HG02981 (cell line): ENCODE data around the gene GOLGA6D.
"Not testable (repeated sequence)": the region's sequence is repeated elsewhere in the genome, so short reads cannot be mapped to it uniquely, and the experiment has no call there.

Experiments used
- ATAC-seq: cut with Tn5 transposase; IDR thresholded peaks from one replicate; pipeline ENCODE4 v1.9.1; 2021; ENCODE audit warnings: mild to moderate bottlenecking, moderate library complexity; ENCODE audit not compliant: unreplicated experiment

GOLGA6D gene

DNA sequence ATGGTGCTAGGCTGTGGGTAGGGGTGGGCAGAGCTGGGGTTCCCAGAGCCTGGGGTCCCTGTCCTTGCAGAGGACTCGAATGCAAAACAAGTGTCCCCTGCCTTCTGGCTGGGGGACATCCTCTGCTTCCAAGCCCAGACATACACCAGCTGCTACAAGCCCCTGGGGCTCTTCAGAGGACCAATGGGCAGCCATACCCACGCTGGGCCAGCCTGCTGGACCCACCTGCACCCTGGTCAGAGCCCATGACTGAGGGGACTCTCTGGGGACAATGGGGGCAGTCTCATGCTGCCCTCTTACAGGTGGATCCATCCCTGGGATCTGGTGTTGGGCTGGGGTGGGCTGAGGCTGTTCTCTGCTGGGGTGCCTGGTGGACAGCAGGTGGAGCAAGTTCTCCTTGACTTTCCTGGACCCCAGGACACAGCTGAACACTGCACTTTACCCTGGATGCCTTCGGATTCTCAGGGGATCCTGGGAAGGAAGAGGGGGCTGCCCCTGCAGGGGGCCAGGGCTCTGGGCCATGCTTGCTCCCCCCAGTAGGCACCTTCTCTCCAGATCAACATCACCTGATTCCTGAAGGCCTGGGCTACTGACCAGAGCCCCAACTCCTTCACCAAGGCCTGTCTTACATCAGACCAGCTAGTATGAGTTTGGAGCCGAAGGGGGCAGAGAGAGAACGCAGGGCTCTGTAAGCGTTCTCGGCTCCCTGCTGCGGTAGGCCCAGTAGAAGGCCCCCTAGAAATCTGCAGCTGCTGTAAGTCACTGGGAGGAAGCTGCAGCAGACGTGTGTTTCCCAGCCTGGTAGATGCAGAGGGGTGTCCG, 46.1 kb downstream of the GOLGA6D start:
- no peak for ATAC-seq

- ATAC-seq: no peak
Observed at GRCh38 chr15:75329571-75329970, 46.9 kb downstream of the GOLGA6D start.

- ATAC-seq: not testable (repeated sequence)
Observed at GRCh38 chr15:75332093-75332492, 49.5 kb downstream of the GOLGA6D start.

DNA sequence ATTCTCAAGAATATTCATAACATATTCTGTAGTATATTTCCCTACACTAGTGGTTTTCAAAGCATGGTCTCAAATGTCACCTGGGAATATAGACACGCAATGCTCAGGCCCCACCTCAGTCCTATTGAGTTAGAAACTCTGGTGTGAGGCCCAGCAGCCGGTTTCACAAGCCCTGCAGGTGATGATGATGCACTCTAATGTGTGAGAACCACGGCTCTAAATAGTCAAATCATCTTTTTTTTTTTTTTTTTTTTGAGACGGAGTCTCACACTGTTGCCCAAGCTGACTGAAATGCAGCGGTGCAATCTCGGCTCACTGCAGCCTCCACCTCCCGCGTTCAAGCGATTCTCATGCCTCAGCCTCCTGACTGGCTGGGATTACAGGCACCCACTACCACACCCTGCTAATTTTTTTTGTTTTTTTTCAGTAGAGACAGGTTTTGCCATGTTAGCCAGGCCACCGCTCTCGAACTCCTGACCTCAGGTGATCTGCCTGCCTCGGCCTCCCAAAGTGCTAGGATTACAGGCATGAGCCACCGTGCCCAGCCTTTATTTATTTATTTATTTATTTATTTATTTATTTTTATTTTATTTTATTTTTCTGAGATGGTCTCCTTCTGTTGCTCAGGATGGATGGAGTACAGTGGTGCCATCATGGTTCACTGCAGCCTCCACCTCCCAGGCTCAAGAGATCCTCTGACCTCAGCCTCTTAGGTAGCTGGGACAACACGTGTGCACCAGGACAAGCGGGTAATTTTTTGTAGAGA, 51.2 kb downstream of the GOLGA6D start:
- ATAC-seq: not testable (repeated sequence)

- no peak for ATAC-seq
Observed at GRCh38 chr15:75335313-75335704, 52.7 kb downstream of the GOLGA6D start.

GRCh38 chr15:75335705-75336355, 53.2 kb downstream of the GOLGA6D start, which contains the start of gene COMMD4:
Gene COMMD4, plus strand, starts transcription at chr15:75336063. Its CDS starts 27 bp downstream, at chr15:75336090.
- ATAC-seq: peak; percentile 71

- ATAC-seq: no peak
Observed at GRCh38 chr15:75338661-75339240, 56.1 kb downstream of the GOLGA6D start.

- no peak for ATAC-seq
Observed at GRCh38 chr15:75339531-75340240, 57.1 kb downstream of the GOLGA6D start.

- ATAC-seq: no peak
Observed at GRCh38 chr15:75342221-75342620, 59.6 kb downstream of the GOLGA6D start.

DNA sequence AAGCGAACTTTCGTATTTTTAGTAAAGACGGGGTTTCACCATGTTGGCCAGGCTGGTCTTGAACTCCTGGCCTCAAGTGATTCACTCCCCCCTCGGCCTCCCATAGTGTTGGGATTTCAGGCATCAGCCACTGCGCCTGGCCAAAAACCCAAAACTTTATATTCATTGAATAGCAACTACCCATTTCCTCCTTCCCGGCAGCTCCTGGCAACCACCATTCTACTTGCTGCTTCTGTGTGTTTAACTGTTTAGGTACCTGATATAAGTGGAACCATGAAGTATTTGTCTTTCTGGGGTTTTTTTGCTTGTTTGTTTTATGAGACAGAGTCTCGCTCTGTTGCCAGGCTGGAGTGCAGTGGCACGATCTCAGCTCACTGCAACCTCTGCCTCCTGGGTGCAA, 61.3 kb downstream of the GOLGA6D start:
- ATAC-seq: not testable (repeated sequence)
